Measurements from ENCODE around the gene LDLRAD3.

LDLRAD3 gene

DNA sequence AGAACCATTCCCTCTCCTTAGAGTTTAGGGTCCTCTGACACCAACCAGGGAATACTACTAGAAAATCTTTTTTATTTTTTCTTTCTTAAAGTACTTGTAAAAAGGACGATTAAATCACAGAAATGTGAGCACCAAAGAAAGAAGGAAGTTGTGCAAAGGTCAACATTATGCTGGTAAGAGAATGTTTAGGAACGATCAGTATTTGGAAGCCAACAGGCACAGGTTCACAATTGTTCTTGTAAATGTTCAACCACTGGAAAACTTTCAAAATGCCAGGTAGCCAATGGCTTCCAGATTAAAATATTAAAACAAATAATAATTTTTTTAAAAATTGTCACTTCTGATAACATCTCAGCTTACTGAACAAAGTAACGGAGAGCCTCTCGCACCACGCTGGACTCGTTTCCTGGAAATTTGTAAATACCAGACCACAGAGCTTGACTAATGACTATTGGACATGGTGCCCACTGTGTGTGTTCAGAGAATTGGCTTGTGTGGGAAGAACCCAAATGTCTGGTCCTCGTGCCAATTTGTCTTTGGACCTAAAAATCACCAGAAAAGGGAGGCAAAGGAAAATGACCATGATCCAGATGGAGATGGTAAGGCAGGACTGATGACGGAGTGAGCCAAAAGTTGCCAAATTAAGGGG, 324.6 kb downstream of the LDLRAD3 start:
- Histone ChIP-seq H3K36me3 (ENCODE audit: insufficient read depth, low read depth, low read length) (peaks cover 18% of the 10 kb centered on the region), H3K27ac (ENCODE audit: low read length) (no peak overlapping the region), H3K4me3 (ENCODE audit: low read length) (no peak overlapping the region), H3K9me3 (ENCODE audit: insufficient read depth, low read depth, low read length) (no peaks in the 10 kb centered on the region), H3K9ac (ENCODE audit: low read depth, low read length) (no peak overlapping the region), H3K4me1 (ENCODE audit: insufficient read depth, low read length) (no peaks in the 10 kb centered on the region), H3K27me3 (ENCODE audit: insufficient read depth, low read length) (no peaks in the 10 kb centered on the region)

DNA sequence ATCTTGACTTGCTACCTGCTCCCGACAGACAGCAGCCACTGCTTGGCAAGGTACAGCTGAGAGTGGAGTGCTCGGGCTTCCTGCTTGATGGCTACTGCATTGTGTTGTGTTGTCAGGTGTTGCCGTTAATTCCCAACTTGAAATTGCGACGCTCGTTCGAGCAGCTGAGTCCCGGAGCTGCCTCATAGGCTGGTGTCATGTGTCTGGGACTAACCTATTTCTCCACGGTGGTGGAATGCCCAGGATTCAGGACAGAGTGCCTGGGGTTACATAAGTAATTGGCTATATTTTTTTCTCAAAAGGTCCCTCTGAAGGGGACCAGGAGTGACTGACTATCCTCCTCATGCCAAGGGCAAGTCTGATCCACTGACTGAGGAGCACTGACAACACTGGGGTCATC, 326.8 kb downstream of the LDLRAD3 start:
- Histone ChIP-seq H3K4me3 (ENCODE audit: low read length) (no peak overlapping the region), H3K36me3 (ENCODE audit: insufficient read depth, low read depth, low read length) (peaks cover 26% of the 10 kb centered on the region), H3K9ac (ENCODE audit: low read depth, low read length) (no peak overlapping the region), H3K9me3 (ENCODE audit: insufficient read depth, low read depth, low read length) (no peaks in the 10 kb centered on the region), H3K27me3 (ENCODE audit: insufficient read depth, low read length) (no peaks in the 10 kb centered on the region), H3K27ac (ENCODE audit: low read length) (no peak overlapping the region), H3K4me1 (ENCODE audit: insufficient read depth, low read length) (no peaks in the 10 kb centered on the region)

DNA sequence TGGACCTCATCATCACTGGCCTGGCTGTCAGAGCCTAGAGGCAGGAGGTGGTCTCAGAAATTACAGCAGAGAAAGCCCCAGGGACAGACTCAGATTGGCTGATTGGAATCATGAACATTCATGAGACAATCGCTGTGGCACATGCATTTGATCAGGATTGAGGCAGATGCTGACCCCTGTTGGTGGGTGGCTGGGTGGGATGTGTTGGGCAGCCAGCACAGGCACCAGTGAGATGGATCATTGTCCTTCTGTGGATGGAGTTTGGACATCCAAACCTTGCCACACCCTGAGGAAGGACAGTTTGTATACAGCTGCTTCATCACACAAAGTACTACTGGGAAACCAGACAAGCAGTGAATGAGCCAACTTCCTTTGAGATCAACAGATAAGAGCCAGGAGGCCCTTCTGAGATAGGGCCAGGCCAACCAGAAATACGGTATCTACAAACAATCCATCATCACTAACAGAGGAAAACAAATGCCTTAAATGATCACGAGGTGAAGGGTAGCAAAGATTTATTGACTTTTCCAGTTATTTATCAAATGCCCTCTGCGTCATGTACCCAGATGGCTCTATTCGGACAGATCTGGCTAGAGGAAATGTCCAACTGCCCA, 328.0 kb downstream of the LDLRAD3 start:
- Histone ChIP-seq H3K27me3 (ENCODE audit: insufficient read depth, low read length) (no peaks in the 10 kb centered on the region), H3K36me3 (ENCODE audit: insufficient read depth, low read depth, low read length) (peaks cover 26% of the 10 kb centered on the region)

DNA sequence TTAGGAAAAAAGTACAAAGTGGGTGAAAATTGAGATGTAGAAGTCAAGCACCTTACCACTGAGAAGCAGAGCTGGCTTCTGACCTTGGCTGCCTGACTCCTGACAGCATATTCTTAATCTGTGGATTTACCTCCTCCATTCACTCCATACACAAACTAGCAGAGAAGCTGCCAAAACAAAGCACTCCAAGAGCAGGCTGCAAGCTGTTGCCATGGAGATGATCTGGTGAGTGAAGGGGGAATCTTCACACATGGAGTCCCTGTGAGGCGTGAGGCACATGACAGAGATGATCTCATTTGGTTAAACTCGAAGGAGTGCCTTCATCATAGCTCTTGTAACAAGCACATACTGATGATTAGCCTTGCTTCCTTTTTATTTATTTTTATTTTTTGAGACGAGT, 329.2 kb downstream of the LDLRAD3 start:
- peaks cover 26% of the 10 kb centered on the region for H3K36me3 ChIP-seq (ENCODE audit: insufficient read depth, low read depth, low read length)

More for the DNA sequence above, 328.0 kb downstream of the LDLRAD3 start:
- H3K9ac ChIP-seq (ENCODE audit: low read depth, low read length) = no peak overlapping the region
- H3K4me1 ChIP-seq (ENCODE audit: insufficient read depth, low read length) = no peaks in the 10 kb centered on the region
- H3K4me3 ChIP-seq (ENCODE audit: low read length) = no peak overlapping the region
- no peak overlapping the region for H3K27ac ChIP-seq (ENCODE audit: low read length)
- H3K9me3 ChIP-seq (ENCODE audit: insufficient read depth, low read depth, low read length) = no peaks in the 10 kb centered on the region

DNA sequence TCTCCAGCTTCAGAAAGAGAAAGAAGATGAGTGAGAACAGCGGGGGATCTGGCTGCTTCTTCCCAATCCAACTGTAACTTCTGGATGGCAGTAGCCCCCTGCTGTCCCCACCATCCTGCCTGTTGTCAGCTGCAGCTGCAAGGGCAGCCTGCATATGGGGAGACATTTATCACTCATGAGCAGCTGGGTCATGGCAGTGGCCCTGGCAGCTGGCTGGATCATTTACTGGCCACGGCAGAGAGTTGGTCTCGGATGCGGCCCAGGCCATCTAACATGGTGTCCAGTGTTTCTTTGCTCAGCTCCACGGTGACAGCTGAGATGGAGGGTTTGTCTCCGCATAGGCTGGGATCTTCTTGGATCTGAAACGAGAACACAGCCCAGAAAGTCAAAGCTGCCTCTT, 330.6 kb downstream of the LDLRAD3 start:
- Histone ChIP-seq H3K27ac (ENCODE audit: low read length) (no peak overlapping the region), H3K9me3 (ENCODE audit: insufficient read depth, low read depth, low read length) (no peaks in the 10 kb centered on the region), H3K27me3 (ENCODE audit: insufficient read depth, low read length) (no peaks in the 10 kb centered on the region), H3K9ac (ENCODE audit: low read depth, low read length) (no peak overlapping the region), H3K4me3 (ENCODE audit: low read length) (no peak overlapping the region), H3K36me3 (ENCODE audit: insufficient read depth, low read depth, low read length) (peaks cover 30% of the 10 kb centered on the region), H3K4me1 (ENCODE audit: insufficient read depth, low read length) (no peaks in the 10 kb centered on the region)

More for the DNA sequence above, 329.2 kb downstream of the LDLRAD3 start:
- no peaks in the 10 kb centered on the region for H3K9me3 ChIP-seq (ENCODE audit: insufficient read depth, low read depth, low read length)
- no peaks in the 10 kb centered on the region for H3K4me1 ChIP-seq (ENCODE audit: insufficient read depth, low read length)
- no peak overlapping the region for H3K27ac ChIP-seq (ENCODE audit: low read length)
- H3K9ac ChIP-seq (ENCODE audit: low read depth, low read length) = no peak overlapping the region
- H3K27me3 ChIP-seq (ENCODE audit: insufficient read depth, low read length) = no peaks in the 10 kb centered on the region
- H3K4me3 ChIP-seq (ENCODE audit: low read length) = no peak overlapping the region

DNA sequence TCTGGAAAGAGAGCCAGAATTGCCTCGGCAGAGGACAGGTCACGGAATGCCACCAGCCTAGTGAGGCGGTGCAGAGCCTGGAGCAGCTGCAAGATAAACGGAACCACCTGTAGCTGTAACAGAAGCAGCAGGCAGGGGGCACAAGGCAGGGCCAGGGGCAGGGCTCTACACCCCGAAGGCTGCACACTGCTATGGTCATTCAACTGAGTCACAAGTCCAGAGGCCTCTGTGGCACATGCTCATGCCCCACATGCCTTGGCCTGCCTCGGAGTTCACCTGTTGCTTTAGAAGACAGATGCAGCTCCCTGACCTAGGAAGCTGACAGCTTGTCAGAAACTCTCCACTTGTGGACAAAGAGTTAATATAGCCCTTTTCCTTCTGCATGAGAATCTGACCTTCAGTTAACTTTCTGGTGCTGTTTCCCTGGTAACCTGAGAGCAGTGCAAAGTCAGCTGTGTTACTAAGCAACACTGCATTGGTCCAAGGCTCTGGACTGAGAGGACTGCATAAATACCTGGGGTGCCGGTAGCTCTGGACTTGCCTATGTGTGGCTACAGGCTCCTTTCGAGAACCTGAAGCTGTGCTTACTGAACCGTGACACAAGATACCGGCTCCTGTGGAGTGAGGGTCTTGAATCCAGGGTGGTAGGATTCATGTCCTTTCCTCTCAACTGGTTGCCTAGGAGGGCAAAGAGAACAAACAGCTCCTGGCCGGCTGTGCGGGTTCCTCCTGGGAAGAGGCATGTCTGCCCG, 334.8 kb downstream of the LDLRAD3 start:
- no peak overlapping the region for H3K4me3 ChIP-seq (ENCODE audit: low read length)
- H3K9ac ChIP-seq (ENCODE audit: low read depth, low read length) = no peak overlapping the region
- peaks cover 12% of the 10 kb centered on the region; the same call in 1 of the 2 replicates for H3K36me3 ChIP-seq (ENCODE audit: insufficient read depth, low read depth, low read length)
- no peaks in the 10 kb centered on the region for H3K27me3 ChIP-seq (ENCODE audit: insufficient read depth, low read length)
- H3K4me1 ChIP-seq (ENCODE audit: insufficient read depth, low read length) = no peaks in the 10 kb centered on the region
- H3K27ac ChIP-seq (ENCODE audit: low read length) = no peak overlapping the region
- no peaks in the 10 kb centered on the region for H3K9me3 ChIP-seq (ENCODE audit: insufficient read depth, low read depth, low read length)

DNA sequence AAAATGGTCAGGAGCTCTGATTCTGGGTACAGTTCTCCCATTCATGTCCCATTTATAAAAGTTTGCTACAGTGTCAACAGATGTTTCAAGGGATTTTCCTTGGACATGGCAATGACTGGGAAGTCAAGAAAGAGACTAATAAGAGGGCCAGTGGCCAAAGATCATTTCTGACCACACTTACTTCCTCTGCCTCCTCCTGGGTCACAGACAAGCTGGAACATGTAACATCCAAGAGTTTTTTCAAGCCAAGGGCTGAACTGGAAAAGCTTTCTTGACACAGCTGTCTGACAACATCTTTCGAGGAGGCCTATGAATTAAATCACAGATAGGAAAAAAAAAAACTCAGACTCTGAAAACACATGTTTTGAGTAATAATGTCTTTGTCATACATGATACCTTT, 336.7 kb downstream of the LDLRAD3 start:
- Histone ChIP-seq H3K27me3 (ENCODE audit: insufficient read depth, low read length) (no peaks in the 10 kb centered on the region), H3K9ac (ENCODE audit: low read depth, low read length) (no peak overlapping the region), H3K27ac (ENCODE audit: low read length) (no peak overlapping the region), H3K4me1 (ENCODE audit: insufficient read depth, low read length) (no peaks in the 10 kb centered on the region), H3K36me3 (ENCODE audit: insufficient read depth, low read depth, low read length) (0 out of 2 replicates have a peak, but pooled peaks cover 3% of the 10 kb centered on the region), H3K9me3 (ENCODE audit: insufficient read depth, low read depth, low read length) (no peaks in the 10 kb centered on the region), H3K4me3 (ENCODE audit: low read length) (no peak overlapping the region)

Data from iPS-20b (cell line).